GM23248 (cell line): ENCODE results near the gene STK32B. TPM values are rescaled to one million over a fixed set of nuclear protein-coding genes. Genes with fewer than 3 reads are reported as not detected.

Experiments used
- DNase-seq: peaks from one replicate; pipeline ENCODE4 v3.0.0-alpha.2; 2015
- H2AFZ ChIP-seq: fragments of 200-600 bp; sonication (generic); 2 replicates; pipeline ENCODE4 v1.6.1; 2016; ENCODE audit warnings: antibody characterized with exemption
- H3F3A ChIP-seq: fragments of 200-600 bp; sonication (generic); 2 replicates; pipeline ENCODE4 v1.6.1; 2016; ENCODE audit warnings: mild to moderate bottlenecking, antibody characterized with exemption, mixed run types; ENCODE audit not compliant: insufficient read depth
- H3K27ac ChIP-seq: fragments of 200-600 bp; sonication (generic); 2 replicates; pipeline ENCODE4 v1.5.1; 2016; ENCODE audit warnings: mild to moderate bottlenecking
- H3K27me3 ChIP-seq: fragments of 200-600 bp; sonication (generic); replicated peaks from 2 replicates; pipeline ENCODE4 v1.6.1; 2016; ENCODE audit warnings: mild to moderate bottlenecking; ENCODE audit not compliant: insufficient read depth
- H3K36me3 ChIP-seq: fragments of 200-600 bp; sonication (generic); 2 replicates; pipeline ENCODE4 v1.6.1; 2016; ENCODE audit warnings: low read depth, mild to moderate bottlenecking
- H3K4me1 ChIP-seq: fragments of 200-600 bp; sonication (generic); 2 replicates; pipeline ENCODE4 v1.6.1; 2016; ENCODE audit warnings: mild to moderate bottlenecking; ENCODE audit not compliant: insufficient read depth
- H3K4me2 ChIP-seq: fragments of 200-600 bp; sonication (generic); one replicate; pipeline ENCODE4 v1.6.1; 2016; ENCODE audit warnings: mild to moderate bottlenecking; ENCODE audit not compliant: unreplicated experiment
- H3K4me3 ChIP-seq: fragments of 200-600 bp; sonication (generic); 2 replicates; pipeline ENCODE4 v1.5.1; 2016; ENCODE audit warnings: mild to moderate bottlenecking
- H3K79me2 ChIP-seq: fragments of 200-600 bp; sonication (generic); 2 replicates; pipeline ENCODE4 v1.6.1; 2016; ENCODE audit warnings: mild to moderate bottlenecking; ENCODE audit not compliant: insufficient read depth
- H3K9ac ChIP-seq: fragments of 200-600 bp; sonication (generic); 2 replicates; pipeline ENCODE4 v1.6.1; 2016; ENCODE audit warnings: mild to moderate bottlenecking
- H3K9me2 ChIP-seq: fragments of 200-600 bp; sonication (generic); 2 replicates; pipeline ENCODE4 v1.6.1; 2016; ENCODE audit warnings: mixed run types, mild to moderate bottlenecking, moderate library complexity; ENCODE audit not compliant: insufficient read depth
- H3K9me3 ChIP-seq: fragments of 200-600 bp; sonication (generic); one replicate; pipeline ENCODE4 v1.6.1; 2017; ENCODE audit warnings: low read depth
- H4K20me1 ChIP-seq: fragments of 200-600 bp; sonication (generic); 2 replicates; pipeline ENCODE4 v1.6.0; 2016; ENCODE audit not compliant: insufficient read depth
- EZH2 ChIP-seq: fragments of 200-600 bp; sonication (generic); IDR thresholded peaks from 2 replicates; pipeline ENCODE4 v1.6.1; 2018; ENCODE audit warnings: antibody characterized with exemption, mild to moderate bottlenecking; ENCODE audit not compliant: insufficient read depth, poor library complexity, severe bottlenecking
- EZH2phosphoT487 ChIP-seq: fragments of 200-600 bp; sonication (generic); IDR thresholded peaks from 2 replicates; pipeline ENCODE4 v1.6.1; 2018; ENCODE audit warnings: antibody characterized with exemption, moderate library complexity, mild to moderate bottlenecking, low read depth; ENCODE audit not compliant: insufficient read depth
- WGBS, 2 experiments: methylation state at CpG; one replicate each; pipeline ENCODE4 v1.1.6; 2015 to 2017; ENCODE audit warnings: low lambda C conversion rate in 2 of 2, low coverage in 1 of 2; ENCODE audit errors: missing lambda C conversion rate in 2 of 2; 5-methylcytosine and 5-hydroxymethylcytosine counted together
- in situ Hi-C: fragments of 300-500 bp; cut with MboI; formaldehyde crosslinking; loops from 2 replicates; pipeline ENCODE4 v1.15.0; 2020
- polyA plus RNA-seq: library from polyadenylated mRNA; unstranded; fragments of >200 nt; fragmentation: Nextera tagmentation; extraction: Ambion mirVana; gene quantifications from 2 replicates; pipeline ENCODE4 v1.2.1, GENCODE V29; 2016
- total RNA-seq: library from RNA; depleted of rRNA; stranded (reverse); fragments of >200 nt; shearing (Covaris generic); gene quantifications from 2 replicates; pipeline ENCODE4 v1.2.3, GENCODE V29; 2014

The STK32B gene
- total and polyA plus RNA-seq, 2 experiments from 2014 or later = 4.9 to 6.1 TPM

- Histone ChIP-seq H3K9me3 (no peaks in the 10 kb centered on the region), H3K9ac (no peak overlapping the region), H3K79me2 (no peaks in the 10 kb centered on the region), H2AFZ (no peak overlapping the region), H3F3A (no peaks in the 10 kb centered on the region), H3K36me3 (no peaks in the 10 kb centered on the region), H3K4me1 (no peaks in the 10 kb centered on the region), H3K9me2 (no peaks in the 10 kb centered on the region), H3K27ac (no peak overlapping the region), H4K20me1 (no peaks in the 10 kb centered on the region), H3K4me3 (no peak overlapping the region), H3K27me3 (no peaks in the 10 kb centered on the region), H3K4me2 (no peak overlapping the region)
- DNase-seq = no peak
- in situ Hi-C loops = no loop called here
- WGBS, 2 experiments = 51 to 53% methylated on average over 4 of the region's 4 CpGs
- no peak for TF ChIP-seq EZH2
- TF ChIP-seq EZH2phosphoT487 = no peak
These were observed 361.0 kb downstream of the STK32B start for GRCh38 chr4:5412296-5412695.

DNA sequence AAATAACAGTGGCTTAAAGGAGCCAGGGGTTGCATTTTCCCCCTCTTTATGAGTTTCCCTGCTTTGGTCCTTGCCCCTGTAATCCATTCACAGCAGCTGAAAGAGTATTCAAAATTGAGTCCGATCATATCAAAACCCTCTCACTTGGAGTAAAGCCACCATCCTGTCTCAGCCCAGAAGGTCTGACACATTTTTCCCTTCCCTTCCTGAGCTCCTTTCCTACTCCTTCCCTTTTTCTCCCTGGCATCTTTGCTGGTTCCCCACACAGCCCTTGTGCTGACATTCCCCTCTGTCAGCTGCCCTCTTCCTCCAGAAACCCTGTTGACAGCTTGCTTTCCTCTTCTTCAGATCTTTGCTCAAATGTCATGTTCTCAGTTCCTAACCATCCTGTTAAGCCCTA, 361.5 kb downstream of the STK32B start:
- no peak for DNase-seq
- no peak overlapping the region for H2AFZ ChIP-seq
- no peaks in the 10 kb centered on the region for H3K9me2 ChIP-seq
- H3K4me1 ChIP-seq = no peaks in the 10 kb centered on the region
- H3K27me3 ChIP-seq = no peaks in the 10 kb centered on the region
- in situ Hi-C loops = no loop called here
- TF ChIP-seq EZH2phosphoT487 (no peak), EZH2 (no peak)
- H3K79me2 ChIP-seq = no peaks in the 10 kb centered on the region
- no peak overlapping the region for H3K9ac ChIP-seq
- no peaks in the 10 kb centered on the region for H3F3A ChIP-seq
- no peaks in the 10 kb centered on the region for H4K20me1 ChIP-seq
- H3K36me3 ChIP-seq = no peaks in the 10 kb centered on the region
- H3K4me3 ChIP-seq = no peak overlapping the region
- H3K9me3 ChIP-seq = no peaks in the 10 kb centered on the region
- H3K4me2 ChIP-seq = no peak overlapping the region
- 82 to 90% methylated on average over 1 of the region's 1 CpG for WGBS, 2 experiments
- no peak overlapping the region for H3K27ac ChIP-seq

DNA sequence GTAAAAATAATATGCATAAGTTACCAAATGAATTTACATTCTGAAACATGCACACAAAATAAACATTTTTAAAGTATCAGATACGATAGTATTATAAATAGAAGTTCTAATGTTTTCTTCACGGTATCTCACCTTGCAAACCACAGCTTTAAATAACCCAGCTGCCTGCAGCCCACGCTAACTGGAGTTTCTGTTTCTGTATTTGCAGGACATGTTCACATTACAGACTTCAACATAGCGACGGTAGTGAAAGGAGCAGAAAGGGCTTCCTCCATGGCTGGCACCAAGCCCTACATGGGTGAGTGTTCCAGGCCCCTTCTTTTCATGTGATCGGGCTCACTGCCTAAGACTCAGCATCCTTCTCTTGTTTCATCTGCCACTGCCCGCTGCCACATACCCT, 365.4 kb downstream of the STK32B start:
- in situ Hi-C loops = no loop called here
- TF ChIP-seq EZH2 = no peak
- TF ChIP-seq EZH2phosphoT487 = no peak
- H3K9ac ChIP-seq = no peak overlapping the region
- no peaks in the 10 kb centered on the region for H3K9me3 ChIP-seq
- no peak overlapping the region for H2AFZ ChIP-seq
- 47 to 51% methylated on average over 7 of the region's 7 CpGs for WGBS, 2 experiments
- no peaks in the 10 kb centered on the region for H3K79me2 ChIP-seq
- no peaks in the 10 kb centered on the region for H3F3A ChIP-seq
- no peaks in the 10 kb centered on the region for H4K20me1 ChIP-seq
- no peak for DNase-seq
- no peaks in the 10 kb centered on the region for H3K4me1 ChIP-seq
- H3K27ac ChIP-seq = no peak overlapping the region
- H3K4me3 ChIP-seq = no peak overlapping the region
- H3K36me3 ChIP-seq = no peaks in the 10 kb centered on the region
- H3K9me2 ChIP-seq = no peaks in the 10 kb centered on the region
- no peak overlapping the region for H3K4me2 ChIP-seq
- no peaks in the 10 kb centered on the region for H3K27me3 ChIP-seq

DNA sequence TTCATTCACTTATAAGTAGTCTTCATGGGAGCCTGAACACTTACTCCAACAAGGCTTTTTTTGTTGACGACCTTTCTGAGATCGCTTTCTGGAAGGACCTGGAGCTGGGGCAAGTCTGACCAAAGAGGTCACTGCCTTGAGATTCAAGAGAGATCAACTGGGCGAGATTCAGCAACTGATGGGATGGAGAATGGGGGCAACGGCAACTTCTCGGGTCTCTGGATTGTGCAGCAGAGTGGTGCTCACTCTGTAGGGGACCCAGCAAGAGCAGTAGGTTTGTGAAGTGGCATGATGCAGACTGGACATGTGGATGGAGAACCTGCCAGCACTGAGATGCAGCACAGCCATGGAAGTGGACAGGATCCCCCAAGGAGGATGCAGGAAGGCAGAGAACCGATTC, 369.0 kb downstream of the STK32B start:
- WGBS, 2 experiments = 67 to 71% methylated on average over 6 of the region's 6 CpGs
- H3K4me3 ChIP-seq = no peak overlapping the region
- H3K36me3 ChIP-seq = no peaks in the 10 kb centered on the region
- in situ Hi-C loops = no loop called here
- H4K20me1 ChIP-seq = no peaks in the 10 kb centered on the region
- no peak overlapping the region for H3K9ac ChIP-seq
- H3K4me1 ChIP-seq = no peaks in the 10 kb centered on the region
- DNase-seq = no peak
- no peak overlapping the region for H3K4me2 ChIP-seq
- no peak overlapping the region for H2AFZ ChIP-seq
- no peaks in the 10 kb centered on the region for H3F3A ChIP-seq
- no peaks in the 10 kb centered on the region for H3K9me3 ChIP-seq
- no peaks in the 10 kb centered on the region for H3K27me3 ChIP-seq
- no peak overlapping the region for H3K27ac ChIP-seq
- no peaks in the 10 kb centered on the region for H3K79me2 ChIP-seq
- TF ChIP-seq EZH2phosphoT487 (no peak), EZH2 (no peak)
- H3K9me2 ChIP-seq = no peaks in the 10 kb centered on the region

GRCh38 chr4:5421416-5421815, 370.1 kb downstream of the STK32B start:
- Histone ChIP-seq H3K9me3 (no peaks in the 10 kb centered on the region), H3K36me3 (no peaks in the 10 kb centered on the region), H3K27ac (no peak overlapping the region), H4K20me1 (no peaks in the 10 kb centered on the region), H3K27me3 (no peaks in the 10 kb centered on the region), H3K4me3 (no peak overlapping the region), H3K4me1 (no peaks in the 10 kb centered on the region), H2AFZ (no peak overlapping the region), H3K79me2 (no peaks in the 10 kb centered on the region), H3F3A (no peaks in the 10 kb centered on the region), H3K9ac (no peak overlapping the region), H3K4me2 (no peak overlapping the region), H3K9me2 (no peaks in the 10 kb centered on the region)
- TF ChIP-seq EZH2phosphoT487 = no peak
- no peak for TF ChIP-seq EZH2
- in situ Hi-C loops = no loop called here
- 23 to 46% methylated on average over 3 of the region's 3 CpGs for WGBS, 2 experiments
- no peak for DNase-seq
